ENCODE results near the gene GALR2.

DNA sequence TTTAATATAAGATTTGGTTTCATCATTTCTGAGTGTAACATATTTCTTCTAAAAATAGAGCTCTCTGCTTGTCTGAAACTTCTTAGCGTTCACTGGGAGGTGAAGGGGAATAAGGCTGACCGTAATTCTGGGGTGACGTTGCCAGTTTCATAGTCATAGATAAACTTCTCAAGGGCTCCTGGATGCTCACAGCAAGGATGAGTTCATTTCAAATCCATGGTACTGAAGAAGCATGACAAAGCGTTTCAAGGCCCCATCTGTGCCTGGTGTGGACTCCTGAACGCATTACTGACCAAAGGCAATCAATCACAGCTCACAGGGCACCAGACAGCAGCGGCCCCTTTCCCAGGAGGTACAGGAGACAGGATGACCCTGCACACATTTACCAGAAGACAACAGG is 35.5 kb upstream of the GALR2 start:
- TF ChIP-seq CREM (IDR thresholded peaks at IDR 0.05; ENCODE audit: low read depth) (no peak), RCOR1 (conservative IDR thresholded peaks at IDR 0.05; ENCODE audit: low read depth, low read length) (no peak)

Measured in GM12878 (cell line).